Non-pigmented ciliary epithelial cell (primary cell): ENCODE results near the gene CBLB.
"Not testable (repeated sequence)": the region's sequence is repeated elsewhere in the genome, so short reads cannot be mapped to it uniquely, and the experiment has no call there.

Experiments used
- DNase-seq: peaks from one replicate; pipeline ENCODE4 v3.0.0-alpha.2; 2010; ENCODE audit warnings: low read depth

CBLB gene

GRCh38 chr3:105752791-105753415, 115.9 kb downstream of the CBLB start:
- peak; percentile 28 for DNase-seq

- DNase-seq: no peak
Observed at GRCh38 chr3:105747696-105748095, 121.1 kb downstream of the CBLB start.

- DNase-seq: peak; percentile 23
Observed at GRCh38 chr3:105747060-105747541, 121.7 kb downstream of the CBLB start.

- DNase-seq: no peak
Observed at GRCh38 chr3:105746231-105746996, 122.4 kb downstream of the CBLB start.

- DNase-seq: no peak
Observed at GRCh38 chr3:105745046-105745445, 123.8 kb downstream of the CBLB start.

- DNase-seq: no peak
Observed at GRCh38 chr3:105744202-105744601, 124.6 kb downstream of the CBLB start.

GRCh38 chr3:105733356-105733755, 135.5 kb downstream of the CBLB start:
- DNase-seq: no peak

- DNase-seq: no peak
Observed at GRCh38 chr3:105731686-105732085, 137.1 kb downstream of the CBLB start.

GRCh38 chr3:105730801-105731354, 137.9 kb downstream of the CBLB start:
- no peak for DNase-seq

GRCh38 chr3:105729667-105730066, 139.1 kb downstream of the CBLB start:
- DNase-seq: peak; percentile 13

- DNase-seq: no peak
Observed at GRCh38 chr3:105728771-105729312, 140.0 kb downstream of the CBLB start.

- DNase-seq: not testable (repeated sequence)
Observed at GRCh38 chr3:105727036-105727435, 141.8 kb downstream of the CBLB start.

GRCh38 chr3:105722943-105723556, 145.8 kb downstream of the CBLB start:
- no peak for DNase-seq

GRCh38 chr3:105719791-105720190, 149.0 kb downstream of the CBLB start:
- DNase-seq: no peak

GRCh38 chr3:105715372-105715771, 153.4 kb downstream of the CBLB start:
- peak; percentile 47 for DNase-seq

- no peak for DNase-seq
Observed at GRCh38 chr3:105714453-105714852, 154.4 kb downstream of the CBLB start.

- no peak for DNase-seq
Observed at GRCh38 chr3:105708980-105709379, 159.8 kb downstream of the CBLB start.

- no peak for DNase-seq
Observed at GRCh38 chr3:105707009-105707408, 161.8 kb downstream of the CBLB start.

GRCh38 chr3:105704726-105705410, 163.9 kb downstream of the CBLB start:
- no peak for DNase-seq

GRCh38 chr3:105700575-105700974, 168.2 kb downstream of the CBLB start:
- no peak for DNase-seq

- DNase-seq: no peak
Observed at GRCh38 chr3:105691633-105692032, 177.2 kb downstream of the CBLB start.

GRCh38 chr3:105691053-105691452, 177.8 kb downstream of the CBLB start:
- no peak for DNase-seq
